GM12873 (cell line): ENCODE results near the gene SDK1.

Experiments
- CTCF ChIP-seq: IDR thresholded peaks from 2 replicates; pipeline ENCODE4 v1.5.1; 2012; ENCODE audit warnings: low read depth, mild to moderate bottlenecking, moderate library complexity, low read length, control low read depth; ENCODE audit not compliant: insufficient read depth; ENCODE audit errors: missing control alignments

The SDK1 gene

GRCh38 chr7:4098169-4098568 lies 797.1 kb downstream of the SDK1 start:
- no peak for TF ChIP-seq CTCF

DNA sequence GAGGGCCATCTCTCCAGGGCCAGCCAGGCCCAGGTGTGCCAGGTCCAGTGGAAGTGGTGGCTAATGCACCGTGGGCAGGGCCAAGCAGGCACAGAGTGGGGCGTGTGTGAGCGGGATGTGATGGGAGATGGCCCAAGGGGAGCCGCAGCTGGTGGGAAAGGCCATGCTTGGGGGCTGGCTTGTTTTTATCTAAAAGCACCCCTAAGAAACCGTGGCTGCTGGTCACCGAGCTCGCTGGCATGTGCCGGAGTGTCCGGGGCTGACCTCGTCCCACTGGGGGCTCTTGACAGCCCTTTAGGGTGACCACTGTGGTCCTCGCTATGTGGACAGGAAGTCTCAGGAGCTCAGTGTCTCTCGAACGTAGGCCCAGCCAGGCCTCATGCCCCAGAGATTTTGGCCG lies 798.6 kb downstream of the SDK1 start:
- TF ChIP-seq CTCF = no peak

GRCh38 chr7:4100148-4100547 lies 799.1 kb downstream of the SDK1 start:
- TF ChIP-seq CTCF = no peak

DNA sequence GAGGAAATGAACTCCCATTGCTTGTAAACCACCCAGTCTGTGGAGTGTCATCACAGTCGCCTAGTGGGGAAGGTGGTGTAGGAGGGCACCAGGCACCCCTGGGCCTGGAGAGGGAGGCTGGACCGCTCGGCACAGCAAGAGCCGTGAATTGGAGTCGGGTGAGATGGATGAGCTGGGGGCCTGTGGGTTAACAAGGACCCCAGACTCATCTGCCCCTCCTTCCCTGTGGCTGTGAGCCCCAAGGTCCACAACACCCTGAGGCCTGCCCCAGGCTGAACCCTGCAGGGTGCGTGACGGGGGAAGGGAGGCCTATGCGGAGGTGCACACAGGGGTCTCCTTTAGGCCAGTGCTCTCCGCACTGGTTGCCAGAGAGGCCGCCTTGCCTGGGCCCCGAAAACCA lies 799.6 kb downstream of the SDK1 start:
- no peak for TF ChIP-seq CTCF

GRCh38 chr7:4102231-4102841 lies 801.3 kb downstream of the SDK1 start:
- TF ChIP-seq CTCF = no peak

DNA sequence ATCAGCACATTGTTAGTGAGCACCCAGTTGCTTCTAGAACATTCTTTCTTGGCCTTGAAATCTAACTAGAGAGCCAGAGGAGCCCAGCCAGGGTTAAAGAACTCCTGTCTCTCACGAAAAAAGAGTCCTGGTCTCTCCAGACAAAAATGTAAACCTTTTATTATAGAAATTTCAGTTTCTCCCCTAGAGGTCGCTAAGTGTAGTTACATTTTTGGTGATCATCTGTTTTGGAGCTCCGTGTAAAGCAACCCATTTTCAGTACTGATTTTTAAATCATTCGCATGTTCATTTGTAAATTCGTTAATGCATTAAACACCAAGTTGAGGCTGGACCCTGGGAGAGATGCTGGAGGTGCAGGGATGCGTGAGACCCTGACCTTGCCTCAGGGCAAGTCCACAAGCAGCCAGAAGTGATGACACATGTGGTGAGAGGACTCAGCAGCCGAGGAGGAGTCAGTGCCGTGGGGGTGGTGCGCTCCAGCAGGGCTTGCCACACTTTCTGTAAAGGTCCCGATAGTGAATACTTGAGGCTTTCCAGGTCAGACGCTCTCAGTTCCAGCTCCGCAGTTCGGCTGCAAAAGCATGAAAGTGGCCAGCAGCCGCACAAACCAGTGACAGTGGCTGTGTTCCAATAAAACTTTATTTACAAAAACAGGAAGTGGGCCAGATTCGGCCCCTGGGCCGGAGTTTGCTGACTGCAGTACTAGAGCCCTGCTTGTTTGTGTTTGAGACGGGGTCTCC lies 802.5 kb downstream of the SDK1 start:
- no peak for TF ChIP-seq CTCF

DNA sequence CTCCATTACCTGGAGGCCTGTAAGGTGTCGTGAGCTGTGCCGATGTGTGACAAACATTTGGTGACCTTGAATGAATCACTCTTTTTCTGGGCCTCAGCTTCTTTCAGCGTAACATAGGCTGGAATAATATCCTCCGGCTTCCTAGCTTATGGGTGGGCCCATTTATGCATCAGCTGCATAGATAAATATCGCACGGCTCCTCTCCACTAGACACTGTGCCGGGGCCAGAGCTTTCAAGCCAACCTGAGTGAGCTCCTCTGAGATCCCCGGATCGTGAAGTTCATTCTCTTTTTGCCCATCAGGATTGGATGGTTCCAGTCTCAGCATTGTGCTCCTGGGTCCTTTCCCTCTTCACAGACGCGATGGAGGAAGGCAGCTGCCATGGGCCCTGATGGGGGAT lies 806.8 kb downstream of the SDK1 start:
- TF ChIP-seq CTCF = no peak
